ENCODE measurements around the gene CTSF.

DNA sequence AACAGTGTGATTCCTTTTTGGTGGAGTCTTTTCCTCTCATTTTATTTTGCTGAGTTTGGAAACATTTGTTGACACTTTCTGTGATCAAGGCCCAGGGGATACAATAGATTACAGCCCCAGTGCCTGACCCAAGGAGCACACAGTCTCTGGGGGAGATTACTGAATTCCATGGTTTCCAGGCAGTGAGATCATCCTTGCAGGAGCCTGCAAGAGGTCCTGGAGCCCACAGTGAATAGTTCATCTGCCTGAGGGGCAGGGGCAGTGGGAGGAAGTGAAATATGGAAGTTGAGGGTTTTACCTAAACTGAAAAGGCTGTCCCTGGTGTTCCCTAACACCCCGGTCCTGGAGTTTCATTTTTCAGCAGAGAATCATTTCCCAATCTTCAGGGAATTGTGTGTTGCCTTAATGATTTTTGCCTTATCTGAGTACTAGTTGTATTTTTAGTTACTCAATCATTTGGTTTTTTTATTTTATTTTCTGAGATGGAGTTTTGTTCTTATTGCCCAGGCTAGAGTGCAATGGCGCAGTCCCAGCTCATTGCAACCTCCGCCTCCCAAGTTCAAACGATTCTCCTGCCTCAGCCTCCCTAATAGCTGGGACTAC lies 32.3 kb upstream of the CTSF start:
- TF ChIP-seq, protein P1, sequence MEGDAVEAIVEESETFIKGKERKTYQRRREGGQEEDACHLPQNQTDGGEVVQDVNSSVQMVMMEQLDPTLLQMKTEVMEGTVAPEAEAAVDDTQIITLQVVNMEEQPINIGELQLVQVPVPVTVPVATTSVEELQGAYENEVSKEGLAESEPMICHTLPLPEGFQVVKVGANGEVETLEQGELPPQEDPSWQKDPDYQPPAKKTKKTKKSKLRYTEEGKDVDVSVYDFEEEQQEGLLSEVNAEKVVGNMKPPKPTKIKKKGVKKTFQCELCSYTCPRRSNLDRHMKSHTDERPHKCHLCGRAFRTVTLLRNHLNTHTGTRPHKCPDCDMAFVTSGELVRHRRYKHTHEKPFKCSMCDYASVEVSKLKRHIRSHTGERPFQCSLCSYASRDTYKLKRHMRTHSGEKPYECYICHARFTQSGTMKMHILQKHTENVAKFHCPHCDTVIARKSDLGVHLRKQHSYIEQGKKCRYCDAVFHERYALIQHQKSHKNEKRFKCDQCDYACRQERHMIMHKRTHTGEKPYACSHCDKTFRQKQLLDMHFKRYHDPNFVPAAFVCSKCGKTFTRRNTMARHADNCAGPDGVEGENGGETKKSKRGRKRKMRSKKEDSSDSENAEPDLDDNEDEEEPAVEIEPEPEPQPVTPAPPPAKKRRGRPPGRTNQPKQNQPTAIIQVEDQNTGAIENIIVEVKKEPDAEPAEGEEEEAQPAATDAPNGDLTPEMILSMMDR (IDR thresholded peaks at IDR 0.05 in 2 of 3, conservative IDR thresholded peaks at IDR 0.05 in 1 of 3; ENCODE audit: borderline replicate concordance in 1 of 3, insufficient read depth in 1 of 3, low read depth in 2 of 3, low read length in 2 of 3), result no peak
- TF ChIP-seq, protein P2, sequence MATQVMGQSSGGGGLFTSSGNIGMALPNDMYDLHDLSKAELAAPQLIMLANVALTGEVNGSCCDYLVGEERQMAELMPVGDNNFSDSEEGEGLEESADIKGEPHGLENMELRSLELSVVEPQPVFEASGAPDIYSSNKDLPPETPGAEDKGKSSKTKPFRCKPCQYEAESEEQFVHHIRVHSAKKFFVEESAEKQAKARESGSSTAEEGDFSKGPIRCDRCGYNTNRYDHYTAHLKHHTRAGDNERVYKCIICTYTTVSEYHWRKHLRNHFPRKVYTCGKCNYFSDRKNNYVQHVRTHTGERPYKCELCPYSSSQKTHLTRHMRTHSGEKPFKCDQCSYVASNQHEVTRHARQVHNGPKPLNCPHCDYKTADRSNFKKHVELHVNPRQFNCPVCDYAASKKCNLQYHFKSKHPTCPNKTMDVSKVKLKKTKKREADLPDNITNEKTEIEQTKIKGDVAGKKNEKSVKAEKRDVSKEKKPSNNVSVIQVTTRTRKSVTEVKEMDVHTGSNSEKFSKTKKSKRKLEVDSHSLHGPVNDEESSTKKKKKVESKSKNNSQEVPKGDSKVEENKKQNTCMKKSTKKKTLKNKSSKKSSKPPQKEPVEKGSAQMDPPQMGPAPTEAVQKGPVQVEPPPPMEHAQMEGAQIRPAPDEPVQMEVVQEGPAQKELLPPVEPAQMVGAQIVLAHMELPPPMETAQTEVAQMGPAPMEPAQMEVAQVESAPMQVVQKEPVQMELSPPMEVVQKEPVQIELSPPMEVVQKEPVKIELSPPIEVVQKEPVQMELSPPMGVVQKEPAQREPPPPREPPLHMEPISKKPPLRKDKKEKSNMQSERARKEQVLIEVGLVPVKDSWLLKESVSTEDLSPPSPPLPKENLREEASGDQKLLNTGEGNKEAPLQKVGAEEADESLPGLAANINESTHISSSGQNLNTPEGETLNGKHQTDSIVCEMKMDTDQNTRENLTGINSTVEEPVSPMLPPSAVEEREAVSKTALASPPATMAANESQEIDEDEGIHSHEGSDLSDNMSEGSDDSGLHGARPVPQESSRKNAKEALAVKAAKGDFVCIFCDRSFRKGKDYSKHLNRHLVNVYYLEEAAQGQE (IDR thresholded peaks at IDR 0.05; ENCODE audit: low read depth), result no peak
- TF ChIP-seq ZNF274 (IDR thresholded peaks at IDR 0.05; ENCODE audit: low read depth, low read length), result no peak
- no peak for TF ChIP-seq EZH2phosphoT487 (IDR thresholded peaks at IDR 0.05; ENCODE audit: borderline replicate concordance)
- no peak for TF ChIP-seq EZH2 (IDR thresholded peaks at IDR 0.05)

All from HCT116 (cell line).